Pancreas (tissue), 10 donors: ENCODE data around the gene RIPOR3. TPM values are rescaled to one million over a fixed set of nuclear protein-coding genes. Genes with fewer than 3 reads are reported as not detected.
A peak's percentile ranks its signal among the peaks of the same experiment; 100 is the strongest.

Experiments used
- ATAC-seq, 4 donors: fragments of 200-7000 bp; cut with Tn5 transposase; one replicate each; pipeline versions ENCODE4 v1.8.0 to v1.9.1; 2020; ENCODE audit warnings: mild to moderate bottlenecking in 4 of 4, moderate library complexity in 4 of 4
- DNase-seq, 6 donors: peaks; one replicate each; pipeline ENCODE4 v3.0.0-alpha.2; 2020
- FAIRE-seq: peaks from 2 replicates; lab custom pipeline; 2012; peaks lifted over from hg19 to GRCh38; lab: Jason Lieb, UNC
- H3K27ac ChIP-seq, 4 donors: fragments of 200-600 bp; sonication (generic); 1 replicate in 3 of 4; 2 replicates in 1 of 4; pipeline versions ENCODE4 v1.5.0 to v1.8.0; 2020
- H3K27me3 ChIP-seq, 4 donors: fragments of 200-600 bp; one replicate each; pipeline ENCODE4 v1.8.0; 2021
- H3K36me3 ChIP-seq, 3 donors: fragments of 200-600 bp; sonication (generic) in 1 of 3; one replicate each; pipeline versions ENCODE4 v1.5.0 to v1.8.0; 2020 to 2021
- H3K4me1 ChIP-seq, 3 donors: fragments of 200-600 bp; one replicate each; pipeline ENCODE4 v1.8.0; 2021
- H3K4me3 ChIP-seq, 4 donors: fragments of 200-600 bp; sonication (generic) in 2 of 4; one replicate each; pipeline versions ENCODE4 v1.5.0 to v1.8.0; 2020 to 2021
- H3K9me3 ChIP-seq, 4 donors: fragments of 200-600 bp; one replicate each; pipeline ENCODE4 v1.8.0; 2021
- CTCF ChIP-seq, 4 donors: fragments of 200-600 bp; sonication (generic) in 3 of 4; IDR thresholded peaks; one replicate each; pipeline versions ENCODE4 v1.5.0 to v1.8.0; 2021; ENCODE audit warnings: antibody characterized with exemption in 4 of 4
- WGBS, 2 donors: extraction: QIAGEN DNeasy Blood & Tissue Kit; methylation state at CpG; one replicate each; pipeline ENCODE4 v1.1.7; 2013; 5-methylcytosine and 5-hydroxymethylcytosine counted together
- intact Hi-C, 3 donors: fragments of 100-400 bp; cut with DNase I; formaldehyde crosslinking; loops; one replicate each; pipeline versions ENCODE4 v1.11.1 to v1.14.2; 2022
- polyA plus RNA-seq, 2 donors: library from polyadenylated mRNA; stranded (reverse); fragments of 200-250 nt; gene quantifications; one replicate each; pipeline ENCODE4 v1.2.3, GENCODE V29; 2013
- total RNA-seq, 6 donors: library from RNA; stranded (reverse); fragmentation: NEBNext Ultra II Directional in 4 of 6; extraction: Animal tissue kit (Norgen Biotek cat#: 25700) in 4 of 6; gene quantifications; one replicate each; pipeline versions ENCODE4 v1.2.1 to v1.2.4, GENCODE V29; 2021 to 2023
- donor health status: healthy with polysubstance abuse.
- donor health status: DM: no; HTN: no; CAD: no; lungs with moderate emphysema.
- donor health status: DM: no; HTN: no; CAD: no.
- donor health status: control.
- donor health status: control.
- donor health status: Bipolar disorder and iron deficiency.
- donor health status: DM: yes; HTN: yes; CAD: no.
- donor health status: DM: no; HTN: no; CAD: no.
- donor health status: DM: no; HTN: no; CAD: no.
- donor health status: DM: yes; HTN: yes; CAD: no.

RIPOR3 gene
- total and polyA plus RNA-seq, 8 donors: 0.67 to 11.3 (median 2.1) TPM

GRCh38 chr20:50633361-50633760, 58.0 kb downstream of the RIPOR3 start:
- H3K27me3 ChIP-seq: no peaks in the 10 kb centered on the region
- H3K36me3 ChIP-seq: no peaks in the 10 kb centered on the region
- no peaks in the 10 kb centered on the region for H3K9me3 ChIP-seq
- H3K27ac ChIP-seq: no peak overlapping the region
- DNase-seq (no peak), FAIRE-seq (no peak), ATAC-seq (no peak)
- intact Hi-C loops: no loop called here
- TF ChIP-seq CTCF (IDR thresholded peaks at IDR 0.05): no peak
- peaks cover 0 to 5% (median 4%) of the 10 kb centered on the region in 3 donors for H3K4me1 ChIP-seq
- H3K4me3 ChIP-seq: no peak overlapping the region
- WGBS, 2 donors: 72 to 75% methylated on average over 10 of the region's 10 CpGs

- Histone ChIP-seq H3K4me3 (no peak overlapping the region), H3K27ac (no peak overlapping the region), H3K4me1 (peaks cover 0 to 5% (median 4%) of the 10 kb centered on the region in 3 donors), H3K36me3 (no peaks in the 10 kb centered on the region), H3K9me3 (no peaks in the 10 kb centered on the region), H3K27me3 (no peaks in the 10 kb centered on the region)
- DNase-seq (no peak), ATAC-seq (no peak), FAIRE-seq (no peak)
- intact Hi-C loops: no loop called here
- 90 to 92% methylated on average over 5 of the region's 5 CpGs for WGBS, 2 donors
- no peak for TF ChIP-seq CTCF (IDR thresholded peaks at IDR 0.05)
Observed at GRCh38 chr20:50632701-50633100, 58.6 kb downstream of the RIPOR3 start.

GRCh38 chr20:50632236-50632635, 59.1 kb downstream of the RIPOR3 start:
- Histone ChIP-seq H3K36me3 (no peaks in the 10 kb centered on the region), H3K4me1 (peaks cover 0 to 5% (median 4%) of the 10 kb centered on the region in 3 donors), H3K27me3 (no peaks in the 10 kb centered on the region), H3K27ac (no peak overlapping the region), H3K4me3 (no peak overlapping the region), H3K9me3 (no peaks in the 10 kb centered on the region)
- no peak for TF ChIP-seq CTCF (IDR thresholded peaks at IDR 0.05)
- no peak for DNase-seq
- WGBS, 2 donors: 66 to 70% methylated on average over 7 of the region's 7 CpGs
- intact Hi-C loops: no loop called here
- no peak for FAIRE-seq
- no peak for ATAC-seq

- DNase-seq: peak in 1 of 6 donors; percentile 53
- intact Hi-C loops: no loop called here
Observed at GRCh38 chr20:50630578-50631263, 60.6 kb downstream of the RIPOR3 start.

More at GRCh38 chr20:50630578-50631263, 60.6 kb downstream of the RIPOR3 start:
- Histone ChIP-seq H3K36me3 (no peaks in the 10 kb centered on the region), H3K27ac (no peak overlapping the region), H3K4me3 (no peak overlapping the region), H3K27me3 (no peaks in the 10 kb centered on the region), H3K4me1 (peaks cover 0 to 5% (median 0%) of the 10 kb centered on the region in 3 donors), H3K9me3 (no peaks in the 10 kb centered on the region)
- no peak for ATAC-seq
- no peak for TF ChIP-seq CTCF (IDR thresholded peaks at IDR 0.05)
- 92 to 93% methylated on average over 21 of the region's 21 CpGs for WGBS, 2 donors
- FAIRE-seq: no peak
